DMS79 treated with DMSO at 0.1 percent for 48 hours (cell line): ENCODE measurements around the gene CDK17.

ENCODE experiments used
- DNase-seq: peaks from one replicate; lab custom pipeline; 2025; lab: John Stamatoyannopoulos, UW

Gene CDK17

GRCh38 chr12:96261557-96261956, 138.7 kb downstream of the CDK17 start:
- no peak for DNase-seq

- no peak for DNase-seq
Observed at GRCh38 chr12:96260644-96261043, 139.6 kb downstream of the CDK17 start.

- DNase-seq = no peak
Observed at GRCh38 chr12:96260231-96260630, 140.0 kb downstream of the CDK17 start.

- DNase-seq = no peak
Observed at GRCh38 chr12:96258104-96258961, 141.9 kb downstream of the CDK17 start.

GRCh38 chr12:96257550-96258103, 142.6 kb downstream of the CDK17 start:
- DNase-seq = no peak

GRCh38 chr12:96256672-96257361, 143.4 kb downstream of the CDK17 start:
- no peak for DNase-seq

- no peak for DNase-seq
Observed at GRCh38 chr12:96255077-96255476, 145.2 kb downstream of the CDK17 start.

- DNase-seq = no peak
Observed at GRCh38 chr12:96250119-96250685, 150.0 kb downstream of the CDK17 start.

GRCh38 chr12:96249196-96250118, 150.8 kb downstream of the CDK17 start:
- DNase-seq = no peak

GRCh38 chr12:96248136-96248931, 151.9 kb downstream of the CDK17 start:
- no peak for DNase-seq

GRCh38 chr12:96247563-96247962, 152.7 kb downstream of the CDK17 start:
- DNase-seq = no peak

GRCh38 chr12:96246926-96247505, 153.2 kb downstream of the CDK17 start:
- no peak for DNase-seq

- no peak for DNase-seq
Observed at GRCh38 chr12:96244826-96245225, 155.4 kb downstream of the CDK17 start.

- DNase-seq = no peak
Observed at GRCh38 chr12:96242597-96242996, 157.6 kb downstream of the CDK17 start.

GRCh38 chr12:96241846-96242256, 158.4 kb downstream of the CDK17 start:
- DNase-seq = no peak

GRCh38 chr12:96241431-96241830, 158.8 kb downstream of the CDK17 start:
- DNase-seq = no peak

- DNase-seq = no peak
Observed at GRCh38 chr12:96240656-96241055, 159.6 kb downstream of the CDK17 start.

GRCh38 chr12:96239711-96240635, 160.3 kb downstream of the CDK17 start:
- no peak for DNase-seq

GRCh38 chr12:96238336-96239047, 161.7 kb downstream of the CDK17 start:
- no peak for DNase-seq
